Epithelial cell of proximal tubule (primary cell): Measurements from ENCODE around the gene SLFN11. TPM values are rescaled to one million over a fixed set of nuclear protein-coding genes. Genes with fewer than 3 reads are reported as not detected.
A peak's percentile ranks its signal among the peaks of the same experiment; 100 is the strongest.

ENCODE experiments used
- DNase-seq: peaks from one replicate; pipeline ENCODE4 v3.0.0-alpha.2; 2011; ENCODE audit warnings: low read depth
- H3K4me3 ChIP-seq: 2 replicates; pipeline ENCODE4 v1.5.1; 2011; ENCODE audit warnings: low read depth, mild to moderate bottlenecking, low read length
- total RNA-seq: library from RNA; depleted of rRNA; stranded (reverse); fragments of >200 nt; gene quantifications from 2 replicates; pipeline ENCODE4 v1.2.3, GENCODE V29; 2015
- TF ChIP-seq, protein P1 (sequence below): conservative IDR thresholded peaks from 2 replicates; pipeline ENCODE4 v1.5.1; 2012; ENCODE audit warnings: low read depth, mild to moderate bottlenecking, low read length

SLFN11 gene
- total RNA-seq, 1 donor from 2014 or later: 2.1 TPM

- H3K4me3 ChIP-seq: peak overlapping the region; percentile 54
- DNase-seq: peak; percentile 39
- TF ChIP-seq, protein P1, sequence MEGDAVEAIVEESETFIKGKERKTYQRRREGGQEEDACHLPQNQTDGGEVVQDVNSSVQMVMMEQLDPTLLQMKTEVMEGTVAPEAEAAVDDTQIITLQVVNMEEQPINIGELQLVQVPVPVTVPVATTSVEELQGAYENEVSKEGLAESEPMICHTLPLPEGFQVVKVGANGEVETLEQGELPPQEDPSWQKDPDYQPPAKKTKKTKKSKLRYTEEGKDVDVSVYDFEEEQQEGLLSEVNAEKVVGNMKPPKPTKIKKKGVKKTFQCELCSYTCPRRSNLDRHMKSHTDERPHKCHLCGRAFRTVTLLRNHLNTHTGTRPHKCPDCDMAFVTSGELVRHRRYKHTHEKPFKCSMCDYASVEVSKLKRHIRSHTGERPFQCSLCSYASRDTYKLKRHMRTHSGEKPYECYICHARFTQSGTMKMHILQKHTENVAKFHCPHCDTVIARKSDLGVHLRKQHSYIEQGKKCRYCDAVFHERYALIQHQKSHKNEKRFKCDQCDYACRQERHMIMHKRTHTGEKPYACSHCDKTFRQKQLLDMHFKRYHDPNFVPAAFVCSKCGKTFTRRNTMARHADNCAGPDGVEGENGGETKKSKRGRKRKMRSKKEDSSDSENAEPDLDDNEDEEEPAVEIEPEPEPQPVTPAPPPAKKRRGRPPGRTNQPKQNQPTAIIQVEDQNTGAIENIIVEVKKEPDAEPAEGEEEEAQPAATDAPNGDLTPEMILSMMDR: no peak
These were observed 754 bp upstream of the SLFN11 start for GRCh38 chr17:35373984-35374765.

- TF ChIP-seq, protein P1: no peak
- peak overlapping the region; percentile 54 for H3K4me3 ChIP-seq
- DNase-seq: no peak
These were observed 431 bp downstream of the SLFN11 start for GRCh38 chr17:35372846-35373533.

GRCh38 chr17:35371934-35372333 is 1.5 kb downstream of the SLFN11 start:
- H3K4me3 ChIP-seq: no peak overlapping the region
- no peak for DNase-seq
- TF ChIP-seq, protein P1: no peak

DNA sequence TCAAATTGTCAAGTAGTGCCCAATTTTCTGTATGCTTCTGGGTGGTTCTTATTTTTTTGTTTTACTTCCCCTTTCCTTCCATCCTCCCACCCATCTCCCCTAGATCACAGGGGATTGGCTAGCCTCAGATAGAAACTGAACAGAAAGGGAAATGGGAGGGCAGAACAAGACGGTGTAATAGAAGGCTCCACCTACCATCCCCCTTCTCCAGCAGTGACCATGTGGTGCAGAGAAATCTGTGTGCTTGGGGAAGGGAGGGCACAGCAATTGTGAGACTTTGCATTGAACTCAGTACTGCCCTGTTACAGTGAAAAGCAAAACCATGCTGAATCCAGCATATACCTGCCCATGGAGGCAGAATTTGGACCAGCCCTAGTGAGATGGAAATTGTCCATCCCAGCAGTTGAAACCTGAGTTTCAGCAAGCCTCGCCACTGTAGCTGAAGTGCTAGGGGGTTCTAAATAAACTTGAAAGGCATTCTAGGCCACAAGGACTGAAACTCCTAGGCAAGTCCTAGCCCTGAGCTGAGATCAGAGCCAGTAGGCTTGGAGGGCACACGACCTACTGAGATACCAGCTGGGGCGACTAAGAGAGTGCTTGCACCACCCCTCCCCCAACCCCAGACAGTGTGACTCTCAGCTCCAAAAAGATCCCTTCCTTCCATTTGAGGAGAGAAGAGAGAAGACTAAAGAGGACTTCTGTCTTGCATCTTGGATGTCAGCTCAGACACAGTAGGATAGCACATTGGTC is 5.2 kb downstream of the SLFN11 start:
- no peak overlapping the region for H3K4me3 ChIP-seq
- TF ChIP-seq, protein P1: no peak
- DNase-seq: no peak

GRCh38 chr17:35361027-35361426 is 12.4 kb downstream of the SLFN11 start:
- TF ChIP-seq, protein P1: no peak
- DNase-seq: no peak
- no peak overlapping the region for H3K4me3 ChIP-seq

DNA sequence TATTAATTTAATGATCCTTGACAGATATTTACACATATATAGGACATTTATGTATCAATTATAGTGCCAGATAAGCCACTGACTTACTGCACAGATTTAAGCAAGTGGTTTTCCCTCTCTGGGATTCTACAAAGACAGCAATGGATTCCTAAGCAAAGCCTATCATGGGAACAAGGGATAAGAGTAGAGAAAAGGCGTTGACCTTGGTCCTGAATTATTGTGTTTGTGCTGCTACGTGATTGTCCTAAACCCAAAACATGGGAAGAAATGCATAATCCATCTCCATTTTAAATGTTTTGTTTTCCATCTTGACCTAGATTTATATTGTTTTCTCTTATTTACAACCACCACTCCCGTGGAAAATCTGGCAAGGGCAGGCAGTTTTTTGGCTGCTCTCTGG is 14.0 kb downstream of the SLFN11 start:
- DNase-seq: no peak
- TF ChIP-seq, protein P1: no peak
- H3K4me3 ChIP-seq: no peak overlapping the region
